Esophagus squamous epithelium (tissue), 5 donors: ENCODE measurements around the gene AKAP5. TPM values are rescaled to one million over a fixed set of nuclear protein-coding genes. Genes with fewer than 3 reads are reported as not detected.

Experiments used
- DNase-seq: peaks from one replicate; lab custom pipeline; 2025; lab: John Stamatoyannopoulos, UW
- H3K27ac ChIP-seq, 4 donors: fragments of 200-600 bp; sonication (generic); one replicate each; pipeline ENCODE4 v1.5.1; 2016 to 2019; ENCODE audit warnings: mild to moderate bottlenecking in 1 of 4
- H3K27me3 ChIP-seq, 4 donors: fragments of 200-600 bp; sonication (generic); 1 replicate in 3 of 4; 2 replicates in 1 of 4; pipeline versions ENCODE4 v1.5.1 to v1.6.0; 2017 to 2021; ENCODE audit warnings: antibody characterized with exemption in 1 of 4
- H3K36me3 ChIP-seq, 3 donors: fragments of 200-600 bp; sonication (generic); one replicate each; pipeline ENCODE4 v1.5.1; 2016 to 2019
- H3K4me1 ChIP-seq, 3 donors: fragments of 200-600 bp; sonication (generic); one replicate each; pipeline ENCODE4 v1.5.1; 2017 to 2019
- H3K4me3 ChIP-seq, 4 donors: fragments of 200-600 bp; sonication (generic); 1 replicate in 3 of 4; 2 replicates in 1 of 4; pipeline ENCODE4 v1.5.1; 2016 to 2019; ENCODE audit warnings: mild to moderate bottlenecking in 2 of 4, moderate library complexity in 1 of 4
- H3K9me3 ChIP-seq, 3 donors: fragments of 200-600 bp; sonication (generic); one replicate each; pipeline ENCODE4 v1.5.1; 2016 to 2019
- POLR2A ChIP-seq, 4 donors: fragments of 450-650 bp; IDR thresholded peaks; one replicate each; pipeline ENCODE4 v1.6.1; 2017; ENCODE audit warnings: antibody characterized with exemption in 4 of 4, mild to moderate bottlenecking in 4 of 4, moderate library complexity in 3 of 4
- WGBS, 2 donors: methylation state at CpG; one replicate each; pipeline ENCODE4 v1.1.5; 2018; 5-methylcytosine and 5-hydroxymethylcytosine counted together
- intact Hi-C: fragments of 100-400 bp; cut with DNase I; formaldehyde crosslinking; loops from one replicate; pipeline ENCODE4 v1.15.0; 2022
- total RNA-seq, 4 donors: library from RNA; depleted of rRNA; stranded (reverse); fragments of >200 nt; gene quantifications; one replicate each; pipeline ENCODE4 v1.1.0, GENCODE V29; 2016
- TF ChIP-seq, protein P1 (sequence below), 6 experiments: fragments of 450-650 bp in 4 of 6; fragments of 200-600 bp in 2 of 6; sonication (generic) in 2 of 6; IDR thresholded peaks; one replicate each; pipeline ENCODE4 v1.5.1; 2016 to 2019; ENCODE audit warnings: antibody characterized with exemption in 6 of 6, mild to moderate bottlenecking in 4 of 6, moderate library complexity in 4 of 6
- donor health status: DM: yes; HTN: yes; CAD: no.

AKAP5 gene
- total RNA-seq, 4 donors from 2014 or later = 0.04 to 0.38 TPM; not detected in 2

GRCh38 chr14:64507376-64508156 lies 42.3 kb downstream of the AKAP5 start:
- no peak for DNase-seq

DNA sequence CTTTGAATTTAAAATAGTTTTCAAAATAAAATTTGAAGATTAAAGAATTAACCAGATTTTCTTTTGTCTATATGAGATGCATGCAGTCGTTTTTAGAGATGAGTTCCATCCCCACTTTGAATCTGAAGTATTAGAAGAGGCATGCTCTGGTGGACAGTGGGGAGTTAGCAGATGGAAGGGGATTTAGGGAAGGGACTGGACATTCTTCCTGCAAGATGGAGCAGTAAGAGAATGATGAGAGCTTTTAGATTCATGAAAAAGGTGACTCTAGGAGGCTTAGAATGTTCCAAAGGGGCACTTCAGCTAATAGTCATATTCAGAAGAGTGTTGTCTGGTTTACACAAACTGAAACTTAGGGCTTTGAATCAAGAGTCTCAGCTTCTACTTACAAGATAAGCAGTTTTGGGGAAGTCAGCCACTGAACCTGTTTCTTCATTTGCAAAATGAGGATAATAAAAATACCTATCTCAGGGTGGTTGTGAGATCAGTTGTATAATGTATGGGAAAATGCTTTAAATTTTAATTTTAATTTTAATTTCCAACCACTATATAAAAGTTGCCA lies 43.0 kb downstream of the AKAP5 start:
- Histone ChIP-seq H3K9me3 (no peaks in the 10 kb centered on the region), H3K27me3 (no peaks in the 10 kb centered on the region), H3K36me3 (no peaks in the 10 kb centered on the region), H3K4me1 (peaks cover 32 to 79% (median 37%) of the 10 kb centered on the region in 3 donors), H3K27ac (peak overlapping the region in 2 of 4 donors; percentile 70 to 100), H3K4me3 (no peak overlapping the region)
- TF ChIP-seq, protein P1, sequence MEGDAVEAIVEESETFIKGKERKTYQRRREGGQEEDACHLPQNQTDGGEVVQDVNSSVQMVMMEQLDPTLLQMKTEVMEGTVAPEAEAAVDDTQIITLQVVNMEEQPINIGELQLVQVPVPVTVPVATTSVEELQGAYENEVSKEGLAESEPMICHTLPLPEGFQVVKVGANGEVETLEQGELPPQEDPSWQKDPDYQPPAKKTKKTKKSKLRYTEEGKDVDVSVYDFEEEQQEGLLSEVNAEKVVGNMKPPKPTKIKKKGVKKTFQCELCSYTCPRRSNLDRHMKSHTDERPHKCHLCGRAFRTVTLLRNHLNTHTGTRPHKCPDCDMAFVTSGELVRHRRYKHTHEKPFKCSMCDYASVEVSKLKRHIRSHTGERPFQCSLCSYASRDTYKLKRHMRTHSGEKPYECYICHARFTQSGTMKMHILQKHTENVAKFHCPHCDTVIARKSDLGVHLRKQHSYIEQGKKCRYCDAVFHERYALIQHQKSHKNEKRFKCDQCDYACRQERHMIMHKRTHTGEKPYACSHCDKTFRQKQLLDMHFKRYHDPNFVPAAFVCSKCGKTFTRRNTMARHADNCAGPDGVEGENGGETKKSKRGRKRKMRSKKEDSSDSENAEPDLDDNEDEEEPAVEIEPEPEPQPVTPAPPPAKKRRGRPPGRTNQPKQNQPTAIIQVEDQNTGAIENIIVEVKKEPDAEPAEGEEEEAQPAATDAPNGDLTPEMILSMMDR (IDR thresholded peaks at IDR 0.05) = no peak
- no peak for TF ChIP-seq POLR2A (IDR thresholded peaks at IDR 0.05)
- intact Hi-C loops = no loop called here
- no peak for DNase-seq
- 21 to 29% methylated on average over 1 of the region's 1 CpG for WGBS, 2 donors

More at GRCh38 chr14:64507376-64508156, 42.3 kb downstream of the AKAP5 start:
- Histone ChIP-seq H3K4me3 (no peak overlapping the region), H3K27me3 (no peaks in the 10 kb centered on the region), H3K27ac (peak overlapping the region in 3 of 4 donors; percentile 99 to 100 (median 99)), H3K4me1 (peaks cover 38 to 76% (median 38%) of the 10 kb centered on the region in 3 donors), H3K36me3 (no peaks in the 10 kb centered on the region), H3K9me3 (no peaks in the 10 kb centered on the region)
- intact Hi-C loops = no loop called here
- TF ChIP-seq POLR2A (IDR thresholded peaks at IDR 0.05) = no peak
- TF ChIP-seq, protein P1 (IDR thresholded peaks at IDR 0.05) = no peak
- 52 to 62% methylated on average over 4 of the region's 4 CpGs for WGBS, 2 donors

- H3K27me3 ChIP-seq = no peaks in the 10 kb centered on the region
- H3K27ac ChIP-seq = peak overlapping the region in 3 of 4 donors; percentile 17 to 70 (median 69)
- WGBS, 2 donors = 45 to 52% methylated on average over 5 to 8 of the region's 8 CpGs
Measured at GRCh38 chr14:64509036-64509435, 43.7 kb downstream of the AKAP5 start.

DNA sequence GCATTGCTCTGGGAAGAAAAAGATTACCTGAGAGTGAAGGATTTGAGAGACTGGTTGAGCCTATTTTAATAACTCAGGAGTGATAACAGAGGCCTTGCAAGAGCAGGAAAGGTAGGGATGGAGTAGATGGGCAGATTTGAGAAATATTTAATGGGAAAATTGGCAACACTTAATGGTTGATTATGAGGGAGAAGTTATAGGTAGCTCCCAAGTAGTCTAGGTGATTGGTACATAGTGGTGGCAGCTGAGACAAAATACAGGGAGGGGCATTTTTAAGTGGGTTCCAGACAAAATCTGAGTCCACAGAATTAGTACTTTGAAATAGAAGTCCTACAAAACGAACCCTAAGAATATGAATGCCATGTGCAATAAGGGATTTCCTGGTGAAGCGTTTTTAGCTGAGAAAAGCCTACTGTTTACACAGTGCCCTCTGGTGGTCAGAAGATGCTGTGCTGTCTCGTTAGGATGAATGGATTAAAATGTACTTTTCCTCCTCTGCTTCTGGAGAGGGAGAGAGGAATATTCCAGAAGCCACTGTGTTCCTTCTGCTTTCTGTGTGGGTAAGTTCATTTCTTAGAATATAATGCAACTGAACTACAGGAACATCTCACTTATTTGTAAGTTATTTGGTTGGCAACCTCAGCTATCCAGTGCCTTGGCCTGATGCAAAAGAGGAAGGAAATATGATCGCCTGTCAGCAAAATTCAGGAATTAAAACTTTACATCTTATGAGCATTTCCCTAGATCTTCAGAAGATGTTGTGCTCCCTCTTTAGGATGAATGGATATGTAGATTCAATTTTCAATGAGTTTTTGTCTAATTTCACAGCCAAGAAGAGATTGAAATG lies 45.7 kb downstream of the AKAP5 start:
- Histone ChIP-seq H3K36me3 (no peaks in the 10 kb centered on the region), H3K4me3 (no peak overlapping the region), H3K27ac (peak overlapping the region in 3 of 4 donors; percentile 35 to 69 (median 67)), H3K4me1 (peaks cover 34 to 99% (median 44%) of the 10 kb centered on the region in 3 donors), H3K9me3 (no peaks in the 10 kb centered on the region), H3K27me3 (no peaks in the 10 kb centered on the region)
- DNase-seq = no peak
- no peak for TF ChIP-seq POLR2A (IDR thresholded peaks at IDR 0.05)
- TF ChIP-seq, protein P1 (IDR thresholded peaks at IDR 0.05) = peak; percentile 83 to 92 (median 88)
- intact Hi-C loops = no loop called here
- WGBS, 2 donors = 11 to 19% methylated on average over 4 of the region's 4 CpGs

More at GRCh38 chr14:64509036-64509435, 43.7 kb downstream of the AKAP5 start:
- TF ChIP-seq, protein P1 (IDR thresholded peaks at IDR 0.05) = no peak
- TF ChIP-seq POLR2A (IDR thresholded peaks at IDR 0.05) = no peak
- Histone ChIP-seq H3K4me3 (no peak overlapping the region), H3K4me1 (peaks cover 32 to 86% (median 41%) of the 10 kb centered on the region in 3 donors), H3K36me3 (no peaks in the 10 kb centered on the region), H3K9me3 (no peaks in the 10 kb centered on the region)
- no peak for DNase-seq
- intact Hi-C loops = no loop called here
